Spleen (tissue), 7 donors: Measurements from ENCODE around the gene SHE.

Source experiments
- POLR2A ChIP-seq, 3 donors: fragments of 450-650 bp; IDR thresholded peaks; one replicate each; pipeline ENCODE4 v1.5.1; 2017; ENCODE audit warnings: antibody characterized with exemption in 3 of 3, mild to moderate bottlenecking in 1 of 3
- POLR2AphosphoS5 ChIP-seq, 3 donors: sonication (generic); formaldehyde crosslinking; IDR thresholded peaks; one replicate each; pipeline ENCODE4 v1.5.1; 2017; ENCODE audit warnings: antibody characterized with exemption in 3 of 3
- TF ChIP-seq, protein P1 (sequence below), 11 experiments: fragments of 200-600 bp in 7 of 11; fragments of 450-650 bp in 4 of 11; sonication (generic) in 4 of 11; IDR thresholded peaks in 8 of 11; conservative IDR thresholded peaks in 3 of 11; 1 replicate in 7 of 11; 2 replicates in 4 of 11; pipeline versions ENCODE4 v1.4.0 to v1.8.0; 2016 to 2021; ENCODE audit warnings: antibody characterized with exemption in 11 of 11, inconsistent platforms in 4 of 11, mild to moderate bottlenecking in 1 of 11
- donor health status: DM: no; HTN: no; CAD: no; lungs with moderate emphysema.
- donor health status: DM: no; HTN: no; CAD: no.
- donor health status: DM: no; HTN: no; CAD: no.

DNA sequence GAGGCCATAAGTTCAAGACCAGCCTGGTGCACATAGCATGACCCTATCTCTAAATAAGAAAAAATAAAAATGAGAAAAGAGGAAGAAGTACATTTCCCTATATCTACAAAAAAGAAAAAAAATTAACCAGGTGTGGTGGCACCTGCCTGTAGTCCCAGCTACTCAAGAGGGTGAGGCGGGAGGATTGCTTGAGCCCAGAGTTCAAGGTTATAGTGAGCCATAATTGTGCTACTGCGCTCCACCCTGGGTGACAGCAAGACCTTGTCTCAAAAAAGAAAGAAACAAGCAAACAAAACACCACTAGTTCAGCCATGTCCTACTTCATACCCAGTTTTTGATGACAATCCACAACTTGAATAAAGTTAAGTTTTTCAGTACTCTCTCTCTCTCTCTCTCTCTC, 30.9 kb downstream of the SHE start:
- TF ChIP-seq, protein P1, sequence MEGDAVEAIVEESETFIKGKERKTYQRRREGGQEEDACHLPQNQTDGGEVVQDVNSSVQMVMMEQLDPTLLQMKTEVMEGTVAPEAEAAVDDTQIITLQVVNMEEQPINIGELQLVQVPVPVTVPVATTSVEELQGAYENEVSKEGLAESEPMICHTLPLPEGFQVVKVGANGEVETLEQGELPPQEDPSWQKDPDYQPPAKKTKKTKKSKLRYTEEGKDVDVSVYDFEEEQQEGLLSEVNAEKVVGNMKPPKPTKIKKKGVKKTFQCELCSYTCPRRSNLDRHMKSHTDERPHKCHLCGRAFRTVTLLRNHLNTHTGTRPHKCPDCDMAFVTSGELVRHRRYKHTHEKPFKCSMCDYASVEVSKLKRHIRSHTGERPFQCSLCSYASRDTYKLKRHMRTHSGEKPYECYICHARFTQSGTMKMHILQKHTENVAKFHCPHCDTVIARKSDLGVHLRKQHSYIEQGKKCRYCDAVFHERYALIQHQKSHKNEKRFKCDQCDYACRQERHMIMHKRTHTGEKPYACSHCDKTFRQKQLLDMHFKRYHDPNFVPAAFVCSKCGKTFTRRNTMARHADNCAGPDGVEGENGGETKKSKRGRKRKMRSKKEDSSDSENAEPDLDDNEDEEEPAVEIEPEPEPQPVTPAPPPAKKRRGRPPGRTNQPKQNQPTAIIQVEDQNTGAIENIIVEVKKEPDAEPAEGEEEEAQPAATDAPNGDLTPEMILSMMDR (IDR thresholded peaks at IDR 0.05 in 8 of 11, conservative IDR thresholded peaks at IDR 0.05 in 3 of 11), result no peak
- no peak for TF ChIP-seq POLR2A (IDR thresholded peaks at IDR 0.05)
- TF ChIP-seq POLR2AphosphoS5 (IDR thresholded peaks at IDR 0.05), result no peak
